ENCODE results near the gene IKZF1.

DNA sequence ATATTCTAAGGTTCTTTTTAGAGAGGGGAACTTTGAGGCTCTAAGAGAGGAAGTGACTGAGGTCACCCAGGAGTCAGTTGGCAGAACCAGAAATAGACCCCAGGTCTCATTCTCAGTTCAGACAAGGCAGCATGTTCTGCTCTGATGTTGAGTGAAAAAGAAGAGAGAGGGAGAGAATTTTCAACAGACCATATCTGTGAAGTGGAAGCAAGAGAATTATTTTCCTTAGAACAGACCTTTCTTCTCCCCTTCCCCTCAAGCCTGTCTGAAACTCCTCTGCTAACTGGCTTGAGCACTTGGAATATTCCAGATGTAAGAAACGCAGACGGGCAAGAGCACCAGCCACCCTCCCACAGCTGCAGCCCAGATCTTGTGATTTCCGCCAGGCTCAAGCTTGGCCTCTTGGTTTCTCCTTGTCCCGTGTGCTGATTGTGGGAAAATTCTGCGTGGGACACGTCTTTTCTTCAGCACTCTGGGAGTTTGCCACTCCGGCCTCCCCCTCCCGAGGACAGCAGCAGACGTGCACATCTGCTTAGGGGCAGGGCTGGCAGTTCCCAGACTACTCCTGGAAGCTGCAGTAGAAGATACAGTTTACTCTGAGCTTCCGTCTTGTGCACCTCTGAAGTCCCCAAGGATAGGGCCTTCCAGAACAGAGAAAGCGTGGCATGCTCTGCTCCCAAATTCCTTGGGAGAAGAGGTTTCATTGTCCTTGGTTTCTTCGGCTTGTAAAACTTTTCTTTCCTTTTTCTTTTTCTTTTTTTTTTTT, 22.7 kb upstream of the IKZF1 start:
- TF ChIP-seq ZNF274 (IDR thresholded peaks at IDR 0.05; ENCODE audit: low read depth, low read length) (no peak), YY1 (IDR thresholded peaks at IDR 0.05; ENCODE audit: insufficient read depth, insufficient read length) (no peak), SUZ12 (IDR thresholded peaks at IDR 0.05; ENCODE audit: extremely low read depth, insufficient read depth, insufficient read length) (no peak)
